Body of pancreas (tissue), 4 donors: ENCODE measurements around the gene GRID2.

ENCODE experiments used
- POLR2A ChIP-seq, 3 donors: fragments of 450-650 bp; IDR thresholded peaks; one replicate each; pipeline ENCODE4 v1.6.1; 2016; ENCODE audit warnings: antibody characterized with exemption in 3 of 3, mild to moderate bottlenecking in 2 of 3
- TF ChIP-seq, protein P1 (sequence below), 7 experiments: fragments of 450-650 bp in 4 of 7; fragments of 200-600 bp in 3 of 7; sonication (generic) in 3 of 7; IDR thresholded peaks; one replicate each; pipeline ENCODE4 v1.5.1; 2016 to 2019; ENCODE audit warnings: antibody characterized with exemption in 7 of 7

GRCh38 chr4:93201471-93202096, 897.8 kb downstream of the GRID2 start:
- TF ChIP-seq, protein P1, sequence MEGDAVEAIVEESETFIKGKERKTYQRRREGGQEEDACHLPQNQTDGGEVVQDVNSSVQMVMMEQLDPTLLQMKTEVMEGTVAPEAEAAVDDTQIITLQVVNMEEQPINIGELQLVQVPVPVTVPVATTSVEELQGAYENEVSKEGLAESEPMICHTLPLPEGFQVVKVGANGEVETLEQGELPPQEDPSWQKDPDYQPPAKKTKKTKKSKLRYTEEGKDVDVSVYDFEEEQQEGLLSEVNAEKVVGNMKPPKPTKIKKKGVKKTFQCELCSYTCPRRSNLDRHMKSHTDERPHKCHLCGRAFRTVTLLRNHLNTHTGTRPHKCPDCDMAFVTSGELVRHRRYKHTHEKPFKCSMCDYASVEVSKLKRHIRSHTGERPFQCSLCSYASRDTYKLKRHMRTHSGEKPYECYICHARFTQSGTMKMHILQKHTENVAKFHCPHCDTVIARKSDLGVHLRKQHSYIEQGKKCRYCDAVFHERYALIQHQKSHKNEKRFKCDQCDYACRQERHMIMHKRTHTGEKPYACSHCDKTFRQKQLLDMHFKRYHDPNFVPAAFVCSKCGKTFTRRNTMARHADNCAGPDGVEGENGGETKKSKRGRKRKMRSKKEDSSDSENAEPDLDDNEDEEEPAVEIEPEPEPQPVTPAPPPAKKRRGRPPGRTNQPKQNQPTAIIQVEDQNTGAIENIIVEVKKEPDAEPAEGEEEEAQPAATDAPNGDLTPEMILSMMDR (IDR thresholded peaks at IDR 0.05): no peak
- no peak for TF ChIP-seq POLR2A (IDR thresholded peaks at IDR 0.05)
